SIG-M5 (cell line): ENCODE measurements around the gene C1orf35.

Source experiments
- DNase-seq: peaks from one replicate; lab custom pipeline; 2025; lab: John Stamatoyannopoulos, UW

C1orf35 gene

GRCh38 chr1:228094432-228095016 is 8.6 kb downstream of the C1orf35 start:
- no peak for DNase-seq

- DNase-seq, result no peak
Measured at GRCh38 chr1:228093050-228093906, 9.8 kb downstream of the C1orf35 start.

- no peak for DNase-seq
Measured at GRCh38 chr1:228092342-228093049, 10.6 kb downstream of the C1orf35 start.

GRCh38 chr1:228091084-228091483 is 12.0 kb downstream of the C1orf35 start:
- DNase-seq, result no peak

GRCh38 chr1:228090613-228091081 is 12.5 kb downstream of the C1orf35 start:
- no peak for DNase-seq

- DNase-seq, result peak; percentile 53
Measured at GRCh38 chr1:228089519-228090380, 13.4 kb downstream of the C1orf35 start.

GRCh38 chr1:228088586-228089498 is 14.3 kb downstream of the C1orf35 start:
- peak; percentile 62 for DNase-seq

GRCh38 chr1:228087771-228088251 is 15.3 kb downstream of the C1orf35 start:
- DNase-seq, result no peak

GRCh38 chr1:228085287-228085951 is 17.7 kb downstream of the C1orf35 start:
- DNase-seq, result no peak

- DNase-seq, result no peak
Measured at GRCh38 chr1:228084797-228085196, 18.3 kb downstream of the C1orf35 start.

GRCh38 chr1:228084325-228084724 is 18.8 kb downstream of the C1orf35 start:
- DNase-seq, result peak; percentile 56

- DNase-seq, result no peak
Measured at GRCh38 chr1:228083871-228084278, 19.2 kb downstream of the C1orf35 start.

GRCh38 chr1:228082918-228083870 is 19.9 kb downstream of the C1orf35 start:
- no peak for DNase-seq

GRCh38 chr1:228082214-228082917 is 20.8 kb downstream of the C1orf35 start, which contains the start of gene ARF1:
TSS of gene ARF1 (plus strand) at chr1:228082708. CDS start at chr1:228097115, 14,407 bp downstream.
- peak; percentile 36 for DNase-seq

GRCh38 chr1:228081578-228082213 is 21.4 kb downstream of the C1orf35 start:
- DNase-seq, result no peak

GRCh38 chr1:228081144-228081543 is 22.0 kb downstream of the C1orf35 start:
- DNase-seq, result no peak

GRCh38 chr1:228079601-228080263 is 23.4 kb downstream of the C1orf35 start:
- DNase-seq, result no peak
